Brain pericyte (primary cell): ENCODE data around the gene DOCK2.
"Not testable (repeated sequence)": the region's sequence is repeated elsewhere in the genome, so short reads cannot be mapped to it uniquely, and the experiment has no call there.

Source experiments
- DNase-seq: peaks from one replicate; pipeline ENCODE4 v3.0.0-alpha.2; 2012; ENCODE audit warnings: low read depth, low spot score

DOCK2 gene

GRCh38 chr5:169637549-169638121 lies 560 bp downstream of the DOCK2 start:
- no peak for DNase-seq

GRCh38 chr5:169641253-169641652 lies 4.2 kb downstream of the DOCK2 start:
- DNase-seq: no peak

- no peak for DNase-seq
Observed at GRCh38 chr5:169646856-169647255, 9.8 kb downstream of the DOCK2 start.

- DNase-seq: no peak
Observed at GRCh38 chr5:169647566-169647965, 10.5 kb downstream of the DOCK2 start.

- no peak for DNase-seq
Observed at GRCh38 chr5:169648725-169649310, 11.7 kb downstream of the DOCK2 start.

- no peak for DNase-seq
Observed at GRCh38 chr5:169649486-169649885, 12.4 kb downstream of the DOCK2 start.

- no peak for DNase-seq
Observed at GRCh38 chr5:169650701-169651331, 13.7 kb downstream of the DOCK2 start.

- DNase-seq: no peak
Observed at GRCh38 chr5:169651526-169651925, 14.5 kb downstream of the DOCK2 start.

GRCh38 chr5:169652057-169652456 lies 15.0 kb downstream of the DOCK2 start:
- no peak for DNase-seq

GRCh38 chr5:169653091-169653490 lies 16.0 kb downstream of the DOCK2 start:
- no peak for DNase-seq

GRCh38 chr5:169655353-169655752 lies 18.3 kb downstream of the DOCK2 start:
- DNase-seq: no peak

GRCh38 chr5:169656125-169656901 lies 19.2 kb downstream of the DOCK2 start:
- DNase-seq: no peak

GRCh38 chr5:169657127-169657526 lies 20.1 kb downstream of the DOCK2 start:
- no peak for DNase-seq

- not testable (repeated sequence) for DNase-seq
Observed at GRCh38 chr5:169662451-169662850, 25.4 kb downstream of the DOCK2 start.

GRCh38 chr5:169663537-169663936 lies 26.5 kb downstream of the DOCK2 start:
- DNase-seq: no peak

- no peak for DNase-seq
Observed at GRCh38 chr5:169666365-169666764, 29.3 kb downstream of the DOCK2 start.

- no peak for DNase-seq
Observed at GRCh38 chr5:169667896-169668674, 31.0 kb downstream of the DOCK2 start.

GRCh38 chr5:169668732-169669131 lies 31.7 kb downstream of the DOCK2 start:
- DNase-seq: no peak

- DNase-seq: no peak
Observed at GRCh38 chr5:169670769-169671525, 33.9 kb downstream of the DOCK2 start.

- no peak for DNase-seq
Observed at GRCh38 chr5:169682026-169682425, 45.0 kb downstream of the DOCK2 start.

GRCh38 chr5:169686137-169686536 lies 49.1 kb downstream of the DOCK2 start:
- DNase-seq: no peak
